COLO829 (cell line): ENCODE data around the gene TRIM9.
"Not testable (repeated sequence)": the region's sequence is repeated elsewhere in the genome, so short reads cannot be mapped to it uniquely, and the experiment has no call there.

Source experiments
- DNase-seq: peaks from one replicate; pipeline ENCODE4 v3.0.0; 2012; ENCODE audit warnings: low spot score

The TRIM9 gene

DNA sequence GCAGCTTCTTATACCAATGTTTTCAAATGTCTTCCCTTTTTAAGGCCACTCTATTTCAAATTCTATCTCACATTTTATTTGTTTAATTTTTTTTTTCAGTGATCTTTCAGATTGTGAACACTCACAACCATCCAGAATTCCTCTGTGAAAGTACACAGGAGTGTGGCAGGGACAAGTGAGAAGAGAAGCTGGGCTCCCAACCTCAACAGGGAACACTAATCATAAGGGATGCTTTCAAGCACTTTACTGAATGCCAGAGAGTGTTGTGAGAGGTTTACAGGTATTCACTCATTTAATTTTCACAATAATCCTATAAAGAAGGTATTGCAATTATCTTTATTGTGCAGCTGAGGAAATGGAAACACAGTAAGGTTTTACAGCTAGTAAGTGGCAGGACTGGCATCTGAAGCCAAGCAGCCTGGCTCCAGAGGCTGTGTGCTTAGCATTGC lies 90.5 kb downstream of the TRIM9 start:
- no peak for DNase-seq

DNA sequence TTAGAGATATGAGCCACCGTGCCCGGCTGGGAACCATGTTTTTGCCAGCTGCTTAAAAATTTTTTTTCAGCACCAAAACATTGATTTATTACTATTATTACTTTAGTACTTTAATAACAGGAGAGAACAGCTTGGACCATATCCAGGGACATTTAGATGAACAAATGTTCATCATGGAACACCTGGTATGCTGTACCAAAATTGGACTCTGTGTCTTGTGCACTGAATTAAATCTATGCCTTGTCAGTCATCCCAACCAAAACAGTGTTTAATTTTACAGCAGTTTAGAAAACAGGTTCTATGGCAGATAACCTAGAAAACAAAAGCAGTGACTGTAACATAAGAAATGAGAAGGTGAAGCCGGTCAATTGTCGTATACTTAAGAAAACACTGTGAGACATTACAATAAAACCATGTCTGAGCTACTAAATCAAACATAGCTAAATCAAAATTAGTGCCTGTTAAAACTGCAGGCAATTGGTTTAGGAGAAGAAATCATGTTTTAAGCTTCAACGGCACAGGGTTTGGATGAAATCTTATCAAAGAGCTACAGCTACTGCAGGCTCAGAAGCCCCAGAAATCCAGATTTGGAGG lies 92.4 kb downstream of the TRIM9 start:
- no peak for DNase-seq

DNA sequence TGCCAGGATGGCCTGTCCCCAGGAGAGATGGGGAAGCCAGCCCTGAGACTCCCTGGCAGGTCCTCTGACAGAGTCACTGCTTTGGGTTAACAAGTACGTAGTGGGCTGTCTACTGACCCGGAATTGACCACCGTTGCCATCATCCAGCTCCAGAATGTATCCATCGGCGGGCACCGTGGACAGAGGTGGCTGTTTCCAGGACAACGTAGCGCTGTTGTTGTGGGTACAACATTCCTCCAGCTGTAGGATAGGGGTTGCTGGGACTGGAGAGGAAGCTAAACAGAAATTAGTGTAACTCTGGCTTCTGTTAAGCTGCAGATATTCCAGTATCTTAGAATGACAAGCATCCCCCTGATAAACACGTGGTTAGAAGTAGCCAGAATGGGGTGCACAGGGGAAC lies 94.3 kb downstream of the TRIM9 start:
- no peak for DNase-seq

DNA sequence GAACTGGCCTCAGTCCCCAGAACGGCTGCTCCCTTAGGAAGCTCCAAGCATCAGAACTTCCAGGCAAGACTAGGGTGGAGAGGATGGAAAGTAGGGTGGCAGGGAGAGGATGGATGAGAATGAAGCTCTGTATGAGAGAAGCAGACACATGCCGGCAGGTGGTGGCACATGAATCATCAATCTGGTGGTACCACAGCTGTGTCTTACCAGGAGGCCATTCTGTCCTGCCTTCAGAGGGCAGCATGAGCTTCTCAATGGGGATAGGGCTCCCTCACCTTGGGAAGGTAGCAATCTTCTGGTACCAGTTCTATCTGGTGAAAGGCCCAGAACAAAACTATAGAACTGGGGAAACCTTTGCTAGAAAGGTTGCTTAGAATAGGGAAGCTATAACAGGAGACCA lies 95.2 kb downstream of the TRIM9 start:
- no peak for DNase-seq

GRCh38 chr14:50998612-50999011 lies 96.3 kb downstream of the TRIM9 start:
- no peak for DNase-seq

DNA sequence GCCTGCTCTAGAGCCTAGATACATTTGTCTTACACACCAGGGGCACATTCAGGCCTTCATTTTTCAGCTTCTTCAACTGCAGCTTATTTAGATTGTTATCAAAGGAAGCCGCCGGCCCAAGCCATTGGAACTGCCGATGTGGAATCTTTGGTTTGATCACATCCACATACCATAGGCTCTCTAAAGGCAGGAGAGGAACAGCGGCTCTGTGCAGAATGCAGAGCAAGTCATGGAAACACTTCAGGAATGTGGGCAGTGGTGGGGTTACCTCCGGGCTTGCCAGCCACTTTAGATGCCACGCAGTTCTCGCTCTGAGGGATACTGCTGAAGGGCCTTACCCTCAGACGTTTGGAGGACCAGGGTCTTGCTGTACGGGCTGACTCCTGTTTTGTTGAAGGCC lies 97.2 kb downstream of the TRIM9 start:
- no peak for DNase-seq

- DNase-seq = not testable (repeated sequence)
Measured at GRCh38 chr14:50994158-50994557, 100.7 kb downstream of the TRIM9 start.

DNA sequence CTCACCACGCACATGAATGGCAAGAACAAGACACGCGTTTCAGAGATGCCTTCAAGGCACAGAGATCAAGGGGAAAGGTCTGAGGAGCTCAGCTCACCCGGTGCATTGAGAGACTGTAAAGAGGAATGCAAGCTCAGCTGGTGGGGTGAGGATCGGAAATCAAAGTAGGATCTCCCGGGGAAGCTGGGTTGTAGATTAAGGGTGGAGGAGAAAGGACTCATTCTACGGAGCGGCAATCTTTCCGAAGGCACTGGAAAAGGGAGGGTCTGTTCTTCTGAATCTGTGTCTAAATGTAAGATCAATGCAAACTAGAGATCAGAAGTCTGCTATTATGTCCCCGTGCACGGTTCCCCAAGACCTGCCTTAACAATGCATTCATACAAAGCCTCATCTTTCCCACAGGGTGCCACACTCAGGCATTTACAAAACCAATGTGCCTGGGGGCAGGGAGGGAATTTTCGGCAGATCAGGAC lies 109.0 kb downstream of the TRIM9 start:
- no peak for DNase-seq

- no peak for DNase-seq
Measured at GRCh38 chr14:50985124-50985858, 109.6 kb downstream of the TRIM9 start.

DNA sequence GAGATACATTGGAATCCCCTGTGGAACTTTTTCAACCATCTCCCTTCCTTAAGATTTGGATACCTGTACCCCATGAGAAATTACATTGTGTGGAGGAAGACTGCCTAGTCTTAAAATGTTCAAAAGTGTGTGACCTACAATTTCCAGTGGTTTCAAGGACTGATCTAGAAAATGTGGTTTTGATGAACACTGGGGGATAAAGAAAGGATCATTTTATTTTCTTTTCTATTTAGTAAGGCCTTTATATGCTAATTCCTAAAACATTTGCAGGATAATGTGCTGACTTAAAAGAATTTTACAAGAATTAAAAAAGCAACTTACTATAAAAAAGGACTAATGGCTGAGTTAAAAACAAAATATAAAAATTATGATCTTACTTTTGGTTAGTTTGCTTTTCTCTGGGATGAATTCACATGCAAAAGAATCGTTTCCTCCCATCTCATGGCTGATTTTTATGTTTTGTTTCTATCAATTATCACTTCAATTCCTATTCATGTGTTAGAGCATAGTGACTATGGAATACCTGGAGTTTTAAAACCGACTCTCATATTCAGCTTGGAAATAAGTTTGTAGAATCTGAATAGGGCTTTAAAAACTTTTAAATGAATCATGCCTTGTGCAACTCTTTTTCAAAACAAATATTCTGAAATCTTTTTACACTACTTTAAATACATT lies 110.7 kb downstream of the TRIM9 start:
- DNase-seq = no peak

DNA sequence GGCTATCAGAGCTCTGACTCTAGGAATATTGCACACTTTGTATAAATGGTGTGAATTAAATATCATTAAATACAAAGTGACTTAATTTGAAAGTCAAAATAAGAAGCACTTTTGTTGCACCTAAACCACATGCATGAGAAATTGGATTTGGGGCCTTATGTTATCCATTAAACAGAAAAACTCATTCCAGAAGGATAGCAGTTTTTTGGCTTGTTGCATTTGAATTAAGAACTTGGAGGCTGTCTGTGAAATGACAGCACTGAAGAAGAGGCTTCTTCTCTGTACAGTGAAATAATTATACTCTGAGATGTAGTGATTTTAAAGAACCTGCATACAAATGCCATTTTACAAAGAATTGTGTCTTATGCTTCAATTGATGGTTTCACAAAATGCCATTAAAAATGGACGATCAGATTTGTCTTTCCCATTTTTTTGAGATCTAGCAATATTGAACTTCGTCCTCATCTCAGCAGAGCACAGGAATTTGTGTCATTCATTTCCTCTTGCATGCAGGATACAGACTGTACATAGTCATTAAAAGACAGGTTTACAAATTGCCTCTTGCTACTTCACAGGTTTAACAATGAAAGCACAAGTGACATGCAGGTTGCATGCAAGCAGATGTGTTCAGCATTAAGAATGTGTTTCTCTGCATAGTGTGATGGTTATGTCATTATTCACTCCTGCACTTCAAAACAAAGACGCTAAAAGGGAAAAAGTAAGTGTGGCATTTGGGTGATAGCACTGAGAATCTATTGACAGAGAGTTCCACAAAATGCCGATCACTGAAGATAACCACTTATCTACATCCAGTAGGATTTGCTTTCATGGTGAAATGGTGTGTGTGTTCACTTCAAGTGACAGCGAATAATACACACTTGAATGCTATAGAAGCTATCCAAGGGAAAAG lies 114.7 kb downstream of the TRIM9 start:
- DNase-seq = no peak

DNA sequence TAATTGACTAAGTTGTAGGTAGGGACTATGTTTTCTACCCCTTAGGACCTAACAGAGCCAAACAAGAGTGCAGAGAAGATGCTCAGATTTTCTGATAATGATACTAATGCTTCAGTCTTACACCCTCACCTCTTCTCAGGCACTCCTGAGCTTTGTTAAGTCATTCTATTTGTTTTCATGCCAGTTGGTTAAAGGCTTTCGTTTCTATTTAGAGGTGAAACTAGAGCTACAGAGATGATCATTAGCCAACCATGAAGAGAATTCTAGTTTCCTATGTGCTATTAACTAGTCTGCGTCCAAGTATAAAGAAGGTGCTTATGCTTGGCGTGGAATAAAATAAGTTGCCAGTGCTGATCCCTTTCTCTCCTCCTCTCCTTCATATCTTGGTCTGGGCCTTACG lies 116.0 kb downstream of the TRIM9 start:
- DNase-seq = no peak

GRCh38 chr14:50978529-50978871 lies 116.4 kb downstream of the TRIM9 start:
- DNase-seq = no peak

GRCh38 chr14:50977863-50978528 lies 116.9 kb downstream of the TRIM9 start:
- DNase-seq = no peak

- DNase-seq = no peak
Measured at GRCh38 chr14:50974118-50974517, 120.8 kb downstream of the TRIM9 start.

DNA sequence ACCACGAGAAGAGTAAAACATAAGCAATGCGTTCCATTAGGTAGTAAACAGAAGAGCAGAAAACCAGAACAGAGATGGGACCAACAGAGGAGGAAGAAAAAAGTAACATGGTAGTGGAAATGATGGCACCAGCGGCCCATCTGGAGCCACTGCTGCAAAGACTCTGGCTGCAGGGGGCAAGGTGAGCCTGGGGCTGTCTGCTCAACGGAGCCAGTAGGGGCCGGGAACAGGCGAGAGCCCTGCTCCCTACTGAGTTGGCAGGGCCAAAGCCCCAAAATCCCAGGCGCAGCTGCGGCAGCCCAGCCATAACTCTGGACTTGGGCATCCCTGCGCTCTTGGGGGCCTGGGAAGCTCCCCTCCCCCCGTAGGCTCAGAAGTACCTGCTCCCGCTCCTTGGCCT lies 122.2 kb downstream of the TRIM9 start:
- no peak for DNase-seq

- DNase-seq = no peak
Measured at GRCh38 chr14:50970886-50971781, 123.8 kb downstream of the TRIM9 start.

GRCh38 chr14:50967790-50968189 lies 127.1 kb downstream of the TRIM9 start:
- DNase-seq = no peak

DNA sequence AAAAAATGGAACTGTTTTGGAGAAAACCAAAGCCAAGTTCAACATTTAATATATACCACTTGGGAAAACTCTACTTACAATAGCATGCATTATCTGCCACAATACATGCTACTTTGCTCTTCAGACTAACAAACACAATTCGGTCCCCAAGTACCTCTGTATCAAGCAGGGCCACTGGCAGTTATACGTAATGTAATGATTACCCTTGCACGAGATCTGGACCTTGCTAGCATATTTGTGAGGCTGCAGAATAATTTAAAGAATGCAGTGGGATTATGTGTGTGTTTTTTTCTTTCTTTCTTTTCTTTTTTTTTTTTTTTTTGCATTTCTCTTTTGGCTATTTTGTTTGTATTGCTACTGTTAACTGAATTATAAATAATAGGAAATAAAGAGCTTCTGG lies 127.8 kb downstream of the TRIM9 start:
- no peak for DNase-seq

GRCh38 chr14:50964683-50965390 lies 130.1 kb downstream of the TRIM9 start:
- DNase-seq = no peak
